Measurements from ENCODE around the gene PEAR1. TPM values are rescaled to one million over a fixed set of nuclear protein-coding genes. Genes with fewer than 3 reads are reported as not detected.

The PEAR1 gene
- polyA plus RNA-seq, 4 donors, result 0.22 to 6.5 (median 2.6) TPM

DNA sequence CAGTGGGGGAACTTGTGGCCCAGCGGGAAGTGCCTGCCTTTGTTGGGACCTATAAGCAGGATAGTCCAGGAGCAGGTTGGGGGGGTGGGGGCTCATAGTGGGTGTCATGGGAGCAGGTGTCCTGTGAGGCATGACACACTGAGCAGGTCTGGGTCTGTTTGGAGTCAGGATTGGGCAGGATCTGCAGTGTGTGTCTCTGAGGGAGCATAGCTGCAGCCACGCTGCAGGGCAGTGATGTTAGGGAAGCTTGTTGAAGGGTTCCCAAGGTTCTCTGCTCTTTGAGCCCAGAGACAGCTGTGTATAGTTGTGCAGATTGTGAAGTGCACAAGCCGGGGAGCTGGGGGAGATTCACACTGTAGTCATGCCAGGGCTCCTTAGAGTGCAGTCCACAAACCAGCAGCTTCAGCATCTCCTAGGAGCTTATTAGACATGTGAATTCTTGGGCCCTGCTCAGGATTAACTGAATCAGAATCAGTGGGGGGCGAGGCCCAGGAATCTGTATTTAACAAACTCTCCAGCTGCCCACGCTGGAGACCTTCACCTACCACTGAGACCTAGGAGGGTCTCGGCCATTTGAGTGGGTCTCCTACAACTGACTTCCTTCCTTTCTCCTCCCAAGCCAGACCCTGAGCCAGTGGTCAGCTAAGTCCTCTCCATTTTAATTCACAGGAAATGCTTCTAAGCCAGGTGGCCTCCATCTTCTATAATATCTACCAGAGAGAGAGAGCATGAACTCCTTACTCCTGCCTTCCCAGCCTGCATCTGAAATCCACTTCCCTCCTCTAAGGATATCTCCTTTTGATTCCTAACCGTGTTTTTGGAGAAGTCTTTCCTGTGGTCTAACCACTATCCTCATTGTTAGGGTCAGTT lies 45.7 kb upstream of the PEAR1 start:
- DNase-seq (no peak), FAIRE-seq (no peak)
- Histone ChIP-seq H3K4me1 (ENCODE audit: control insufficient read depth in 3 of 3, insufficient read depth in 2 of 3, low read depth in 1 of 3, low read length in 2 of 3) (peaks cover 0 to 13% (median 0%) of the 10 kb centered on the region in 3 donors), H3K27me3 (ENCODE audit: control insufficient read depth in 3 of 3, insufficient read depth in 3 of 3, low read length in 3 of 3) (peaks cover 5 to 76% (median 33%) of the 10 kb centered on the region in 3 donors), H3K9me3 (ENCODE audit: control insufficient read depth in 2 of 2, insufficient read depth in 1 of 2, low read depth in 1 of 2, low read length in 1 of 2) (no peaks in the 10 kb centered on the region), H3K27ac (ENCODE audit: low read depth in 1 of 3, low read length in 2 of 3) (no peak overlapping the region), H3K4me3 (ENCODE audit: low read depth in 1 of 3, low read length in 3 of 3) (no peak overlapping the region), H3K36me3 (ENCODE audit: control insufficient read depth in 3 of 3, insufficient read depth in 2 of 3, low read depth in 1 of 3, low read length in 3 of 3) (no peaks in the 10 kb centered on the region)
- 66 to 72% (median 72%) methylated on average over 7 of the region's 7 CpGs for WGBS, 3 donors

- DNase-seq (peak; percentile 56 to 64), FAIRE-seq (no peak)
- H3K9me3 ChIP-seq (ENCODE audit: control insufficient read depth in 2 of 2, insufficient read depth in 1 of 2, low read depth in 1 of 2, low read length in 1 of 2), result no peaks in the 10 kb centered on the region
- no peak overlapping the region for H3K27ac ChIP-seq (ENCODE audit: low read depth in 1 of 3, low read length in 2 of 3)
- no peak overlapping the region for H3K4me3 ChIP-seq (ENCODE audit: low read depth in 1 of 3, low read length in 3 of 3)
- peaks cover 0 to 13% (median 0%) of the 10 kb centered on the region in 3 donors for H3K4me1 ChIP-seq (ENCODE audit: control insufficient read depth in 3 of 3, insufficient read depth in 2 of 3, low read depth in 1 of 3, low read length in 2 of 3)
- no peaks in the 10 kb centered on the region for H3K36me3 ChIP-seq (ENCODE audit: control insufficient read depth in 3 of 3, insufficient read depth in 2 of 3, low read depth in 1 of 3, low read length in 3 of 3)
- H3K27me3 ChIP-seq (ENCODE audit: control insufficient read depth in 3 of 3, insufficient read depth in 3 of 3, low read length in 3 of 3), result peaks cover 5 to 74% (median 25%) of the 10 kb centered on the region in 3 donors
- 9 to 16% (median 12%) methylated on average over 32 to 36 of the region's 36 CpGs for WGBS, 3 donors
Observed at GRCh38 chr1:156848461-156849150, 44.9 kb upstream of the PEAR1 start.

- Histone ChIP-seq H3K4me1 (ENCODE audit: control insufficient read depth in 3 of 3, insufficient read depth in 2 of 3, low read depth in 1 of 3, low read length in 2 of 3) (peaks cover 0 to 13% (median 0%) of the 10 kb centered on the region in 3 donors), H3K27me3 (ENCODE audit: control insufficient read depth in 3 of 3, insufficient read depth in 3 of 3, low read length in 3 of 3) (peaks cover 5 to 73% (median 20%) of the 10 kb centered on the region in 3 donors), H3K36me3 (ENCODE audit: control insufficient read depth in 3 of 3, insufficient read depth in 2 of 3, low read depth in 1 of 3, low read length in 3 of 3) (no peaks in the 10 kb centered on the region), H3K9me3 (ENCODE audit: control insufficient read depth in 2 of 2, insufficient read depth in 1 of 2, low read depth in 1 of 2, low read length in 1 of 2) (no peaks in the 10 kb centered on the region), H3K4me3 (ENCODE audit: low read depth in 1 of 3, low read length in 3 of 3) (no peak overlapping the region), H3K27ac (ENCODE audit: low read depth in 1 of 3, low read length in 2 of 3) (no peak overlapping the region)
- DNase-seq, result no peak
- WGBS, 3 donors, result 26 to 37% (median 31%) methylated on average over 23 of the region's 23 CpGs
- no peak for FAIRE-seq
Observed at GRCh38 chr1:156849151-156849496, 44.4 kb upstream of the PEAR1 start.

DNA sequence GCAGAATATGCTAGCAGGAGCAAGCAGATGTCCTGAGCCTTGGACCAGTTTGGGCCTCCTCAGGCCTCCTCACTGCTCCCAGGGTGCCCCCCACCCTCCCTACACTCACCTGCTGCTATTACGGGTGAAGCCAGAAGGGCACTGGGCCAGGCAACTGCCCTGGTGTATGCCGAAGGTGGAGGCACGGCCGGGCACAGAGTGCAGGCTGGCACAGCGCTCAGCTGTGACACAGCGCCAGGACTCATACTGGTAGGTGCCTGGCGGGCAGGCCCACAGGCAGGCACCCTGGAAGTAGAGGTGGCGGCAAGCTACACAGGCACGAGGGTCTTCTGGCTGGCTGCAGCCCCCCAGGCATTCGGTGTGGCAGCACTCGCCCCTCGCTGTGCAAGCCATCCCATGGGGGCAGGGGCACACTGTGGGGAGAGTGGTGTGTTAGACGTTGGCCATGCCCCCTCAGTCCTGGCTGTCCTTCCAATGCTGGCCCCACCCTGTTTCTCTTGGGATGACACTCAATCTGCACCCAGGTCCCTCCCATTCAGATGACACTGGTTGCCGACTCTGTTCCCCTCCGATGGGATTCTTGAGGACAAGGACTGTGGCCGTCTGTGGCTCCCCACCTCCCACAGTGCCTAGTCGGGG lies 41.6 kb upstream of the PEAR1 start:
- FAIRE-seq (no peak), DNase-seq (no peak)
- Histone ChIP-seq H3K9me3 (ENCODE audit: control insufficient read depth in 2 of 2, insufficient read depth in 1 of 2, low read depth in 1 of 2, low read length in 1 of 2) (no peaks in the 10 kb centered on the region), H3K36me3 (ENCODE audit: control insufficient read depth in 3 of 3, insufficient read depth in 2 of 3, low read depth in 1 of 3, low read length in 3 of 3) (no peaks in the 10 kb centered on the region), H3K27ac (ENCODE audit: low read depth in 1 of 3, low read length in 2 of 3) (no peak overlapping the region), H3K4me1 (ENCODE audit: control insufficient read depth in 3 of 3, insufficient read depth in 2 of 3, low read depth in 1 of 3, low read length in 2 of 3) (peaks cover 0 to 5% (median 0%) of the 10 kb centered on the region in 3 donors), H3K27me3 (ENCODE audit: control insufficient read depth in 3 of 3, insufficient read depth in 3 of 3, low read length in 3 of 3) (peaks cover 0 to 52% (median 2%) of the 10 kb centered on the region in 3 donors), H3K4me3 (ENCODE audit: low read depth in 1 of 3, low read length in 3 of 3) (no peak overlapping the region)
- 45 to 71% (median 51%) methylated on average over 17 of the region's 17 CpGs for WGBS, 3 donors

- DNase-seq (peak; percentile 16 to 23), FAIRE-seq (no peak)
- H3K4me3 ChIP-seq (ENCODE audit: low read depth in 1 of 3, low read length in 3 of 3), result no peak overlapping the region
- peaks cover 0 to 52% (median 4%) of the 10 kb centered on the region in 3 donors for H3K27me3 ChIP-seq (ENCODE audit: control insufficient read depth in 3 of 3, insufficient read depth in 3 of 3, low read length in 3 of 3)
- peaks cover 0 to 5% (median 0%) of the 10 kb centered on the region in 3 donors for H3K4me1 ChIP-seq (ENCODE audit: control insufficient read depth in 3 of 3, insufficient read depth in 2 of 3, low read depth in 1 of 3, low read length in 2 of 3)
- H3K36me3 ChIP-seq (ENCODE audit: control insufficient read depth in 3 of 3, insufficient read depth in 2 of 3, low read depth in 1 of 3, low read length in 3 of 3), result no peaks in the 10 kb centered on the region
- no peaks in the 10 kb centered on the region for H3K9me3 ChIP-seq (ENCODE audit: control insufficient read depth in 2 of 2, insufficient read depth in 1 of 2, low read depth in 1 of 2, low read length in 1 of 2)
- WGBS, 3 donors, result 12 to 42% (median 27%) methylated on average over 9 of the region's 9 CpGs
- no peak overlapping the region for H3K27ac ChIP-seq (ENCODE audit: low read depth in 1 of 3, low read length in 2 of 3)
Observed at GRCh38 chr1:156852418-156852874, 41.1 kb upstream of the PEAR1 start.

GRCh38 chr1:156853761-156854160 lies 39.8 kb upstream of the PEAR1 start:
- 92 to 93% (median 93%) methylated on average over 19 of the region's 19 CpGs for WGBS, 3 donors
- no peak overlapping the region for H3K4me3 ChIP-seq (ENCODE audit: low read depth in 1 of 3, low read length in 3 of 3)
- H3K27ac ChIP-seq (ENCODE audit: low read depth in 1 of 3, low read length in 2 of 3), result no peak overlapping the region
- H3K36me3 ChIP-seq (ENCODE audit: control insufficient read depth in 3 of 3, insufficient read depth in 2 of 3, low read depth in 1 of 3, low read length in 3 of 3), result no peaks in the 10 kb centered on the region
- FAIRE-seq, result no peak
- no peaks in the 10 kb centered on the region for H3K9me3 ChIP-seq (ENCODE audit: control insufficient read depth in 2 of 2, insufficient read depth in 1 of 2, low read depth in 1 of 2, low read length in 1 of 2)
- peaks cover 0 to 2% (median 0%) of the 10 kb centered on the region in 3 donors for H3K4me1 ChIP-seq (ENCODE audit: control insufficient read depth in 3 of 3, insufficient read depth in 2 of 3, low read depth in 1 of 3, low read length in 2 of 3)
- no peak for DNase-seq
- peaks cover 5 to 52% (median 6%) of the 10 kb centered on the region in 3 donors for H3K27me3 ChIP-seq (ENCODE audit: control insufficient read depth in 3 of 3, insufficient read depth in 3 of 3, low read length in 3 of 3)

GRCh38 chr1:156854634-156855033 lies 38.9 kb upstream of the PEAR1 start:
- Histone ChIP-seq H3K27me3 (ENCODE audit: control insufficient read depth in 3 of 3, insufficient read depth in 3 of 3, low read length in 3 of 3) (peaks cover 8 to 54% (median 8%) of the 10 kb centered on the region in 3 donors), H3K4me1 (ENCODE audit: control insufficient read depth in 3 of 3, insufficient read depth in 2 of 3, low read depth in 1 of 3, low read length in 2 of 3) (peaks cover 0 to 8% (median 2%) of the 10 kb centered on the region in 3 donors), H3K36me3 (ENCODE audit: control insufficient read depth in 3 of 3, insufficient read depth in 2 of 3, low read depth in 1 of 3, low read length in 3 of 3) (no peaks in the 10 kb centered on the region), H3K27ac (ENCODE audit: low read depth in 1 of 3, low read length in 2 of 3) (no peak overlapping the region), H3K4me3 (ENCODE audit: low read depth in 1 of 3, low read length in 3 of 3) (no peak overlapping the region), H3K9me3 (ENCODE audit: control insufficient read depth in 2 of 2, insufficient read depth in 1 of 2, low read depth in 1 of 2, low read length in 1 of 2) (no peaks in the 10 kb centered on the region)
- WGBS, 3 donors, result 46 to 65% (median 53%) methylated on average over 3 of the region's 3 CpGs
- FAIRE-seq (no peak), DNase-seq (no peak)

- peaks cover 11 to 65% (median 15%) of the 10 kb centered on the region in 3 donors for H3K27me3 ChIP-seq (ENCODE audit: control insufficient read depth in 3 of 3, insufficient read depth in 3 of 3, low read length in 3 of 3)
- FAIRE-seq, result no peak
- WGBS, 3 donors, result 66 to 83% (median 71%) methylated on average over 3 of the region's 3 CpGs
Observed at GRCh38 chr1:156856282-156856785, 37.2 kb upstream of the PEAR1 start.

More at GRCh38 chr1:156856282-156856785, 37.2 kb upstream of the PEAR1 start:
- Histone ChIP-seq H3K27ac (ENCODE audit: low read depth in 1 of 3, low read length in 2 of 3) (no peak overlapping the region), H3K36me3 (ENCODE audit: control insufficient read depth in 3 of 3, insufficient read depth in 2 of 3, low read depth in 1 of 3, low read length in 3 of 3) (no peaks in the 10 kb centered on the region), H3K4me3 (ENCODE audit: low read depth in 1 of 3, low read length in 3 of 3) (no peak overlapping the region), H3K9me3 (ENCODE audit: control insufficient read depth in 2 of 2, insufficient read depth in 1 of 2, low read depth in 1 of 2, low read length in 1 of 2) (no peaks in the 10 kb centered on the region), H3K4me1 (ENCODE audit: control insufficient read depth in 3 of 3, insufficient read depth in 2 of 3, low read depth in 1 of 3, low read length in 2 of 3) (peaks cover 0 to 17% (median 2%) of the 10 kb centered on the region in 3 donors)
- DNase-seq, result no peak
